ENCODE results near the gene PTPN23. TPM values are rescaled to one million over a fixed set of nuclear protein-coding genes. Genes with fewer than 3 reads are reported as not detected.
A peak's percentile ranks its signal among the peaks of the same experiment; 100 is the strongest.

PTPN23 gene
- total and polyA plus RNA-seq, 9 of the 15 experiments (the other 6 are each of a cell fraction or from before 2014, with no cell fraction given): 0.41 to 58.7 (median 7.2) TPM

DNA sequence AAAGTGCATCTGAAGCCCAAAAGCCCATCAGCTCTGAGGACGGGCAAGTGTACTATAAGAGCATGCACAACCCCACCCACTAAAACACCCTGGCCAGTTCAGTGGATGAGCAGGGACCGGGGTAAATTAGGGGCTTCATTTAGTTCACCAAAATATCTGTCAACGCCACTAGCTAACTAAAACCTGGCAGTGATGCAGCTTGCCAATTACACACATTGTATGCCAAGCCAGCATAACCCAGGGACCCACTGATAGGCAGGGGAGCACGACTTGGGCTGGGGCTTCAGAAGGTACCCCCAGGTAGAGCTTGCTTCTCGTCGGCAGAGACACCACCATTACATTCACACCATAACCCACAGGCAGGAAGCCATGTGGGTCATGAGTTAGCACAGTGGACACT lies 47.0 kb downstream of the PTPN23 start (continued):
- no peak for TF ChIP-seq ZNF224 (CRISPR knock-in tag; IDR thresholded peaks at IDR 0.05)
- no peak for TF ChIP-seq HDAC8 (tag; IDR thresholded peaks at IDR 0.05)
- TF ChIP-seq MCM2 (IDR thresholded peaks at IDR 0.05; ENCODE audit: low read depth): no peak
- no peak for TF ChIP-seq ZNF589 (CRISPR knock-in tag; IDR thresholded peaks at IDR 0.05; ENCODE audit: low read depth)
- no peak for TF ChIP-seq FOXK2 (conservative IDR thresholded peaks at IDR 0.05 in 1 of 2, IDR thresholded peaks at IDR 0.05 in 1 of 2; ENCODE audit: low read depth in 2 of 2)
- TF ChIP-seq, protein P1, sequence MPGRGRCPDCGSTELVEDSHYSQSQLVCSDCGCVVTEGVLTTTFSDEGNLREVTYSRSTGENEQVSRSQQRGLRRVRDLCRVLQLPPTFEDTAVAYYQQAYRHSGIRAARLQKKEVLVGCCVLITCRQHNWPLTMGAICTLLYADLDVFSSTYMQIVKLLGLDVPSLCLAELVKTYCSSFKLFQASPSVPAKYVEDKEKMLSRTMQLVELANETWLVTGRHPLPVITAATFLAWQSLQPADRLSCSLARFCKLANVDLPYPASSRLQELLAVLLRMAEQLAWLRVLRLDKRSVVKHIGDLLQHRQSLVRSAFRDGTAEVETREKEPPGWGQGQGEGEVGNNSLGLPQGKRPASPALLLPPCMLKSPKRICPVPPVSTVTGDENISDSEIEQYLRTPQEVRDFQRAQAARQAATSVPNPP (IDR thresholded peaks at IDR 0.05; ENCODE audit: borderline replicate concordance, insufficient read depth, insufficient read length): no peak
- no peak for TF ChIP-seq FOXP1 (CRISPR knock-in tag; IDR thresholded peaks at IDR 0.05)
- TF ChIP-seq JUNB (CRISPR knock-in tag; conservative IDR thresholded peaks at IDR 0.05): no peak

DNA sequence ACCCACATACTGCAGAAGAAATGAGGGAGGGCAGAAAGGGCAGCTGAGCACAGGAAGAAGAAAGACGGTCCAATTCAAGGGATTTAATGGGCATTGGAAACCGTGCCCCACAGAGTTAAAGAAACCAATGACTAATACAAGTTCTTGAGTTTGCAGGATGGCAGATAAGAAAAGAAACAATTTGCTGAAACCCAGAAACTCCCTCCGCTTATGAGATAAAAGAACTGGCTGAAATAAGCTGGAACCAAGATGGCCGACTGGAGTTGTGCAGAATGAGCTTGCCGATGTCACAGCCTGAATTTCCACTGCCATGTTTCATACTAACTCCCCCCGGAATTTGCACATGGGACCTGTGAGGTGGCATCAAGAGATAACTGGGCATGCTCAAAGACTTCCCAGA lies 47.8 kb downstream of the PTPN23 start:
- H3K27me3 ChIP-seq (ENCODE audit: control insufficient read depth in 2 of 2, insufficient read depth in 2 of 2, low read length in 2 of 2): no peaks in the 10 kb centered on the region
- no peak overlapping the region for H3K4me2 ChIP-seq (ENCODE audit: insufficient read depth, low read length)
- H3K9ac ChIP-seq (ENCODE audit: insufficient read depth in 1 of 2, low read depth in 2 of 2, low read length in 2 of 2): no peak overlapping the region
- intact Hi-C loops (cut with micrococcal nuclease): no loop called here
- no peak overlapping the region for H2AFZ ChIP-seq (ENCODE audit: low read depth, low read length)
- 53% methylated on average over 6 of the region's 6 CpGs for WGBS (ENCODE audit: insufficient coverage, low coverage, missing lambda C conversion rate)
- ChIA-PET CTCF (ENCODE audit: low intra/inter-chr PET ratio) (no interaction called here), POLR2A (no interaction called here)
- H4K20me1 ChIP-seq (replicated peaks; ENCODE audit: control insufficient read depth, insufficient read depth, low read length): peaks cover 14% of the 10 kb centered on the region; the same call in 1 of the 2 replicates
- in situ Hi-C loops (cut with MboI): no loop called here
- peak; percentile 71 for FAIRE-seq
- H3K36me3 ChIP-seq (ENCODE audit: control insufficient read depth, insufficient read depth, low read length): peaks cover 87% of the 10 kb centered on the region
- peak in 1 of 4 experiments; percentile 2 for DNase-seq (ENCODE audit: extremely low read depth in 1 of 4, low spot score in 3 of 4)
- no TSS peak for BruUV-seq (replicated peaks)
- H3K9me3 ChIP-seq (replicated peaks; ENCODE audit: control insufficient read depth, insufficient read depth, low read depth, low read length): no peaks in the 10 kb centered on the region
- no peak overlapping the region for H3K27ac ChIP-seq (ENCODE audit: extremely low read depth, low read depth, low read length)
- H3K4me1 ChIP-seq (replicated peaks in 1 of 2; ENCODE audit: control insufficient read depth in 2 of 2, insufficient read depth in 2 of 2, low read length in 2 of 2): peaks cover 0 to 4% of the 10 kb centered on the region in 2 experiments; a peak in 2 of 5 replicates
- H3K79me2 ChIP-seq (ENCODE audit: control insufficient read depth, insufficient read depth, low read length): no peaks in the 10 kb centered on the region; the same call in 2 of the 3 replicates
- no peak for ATAC-seq
- H3K9me1 ChIP-seq (ENCODE audit: control insufficient read depth, insufficient read depth, low read length): no peaks in the 10 kb centered on the region
- H3K4me3 ChIP-seq: no peak overlapping the region
- TF ChIP-seq NR3C1 (CRISPR knock-in tag; IDR thresholded peaks at IDR 0.05) (no peak), ZNF561 (CRISPR knock-in tag; conservative IDR thresholded peaks at IDR 0.05) (no peak), FOSL1 (tag; conservative IDR thresholded peaks at IDR 0.05) (peak; percentile 77)
- TF ChIP-seq, protein P2, sequence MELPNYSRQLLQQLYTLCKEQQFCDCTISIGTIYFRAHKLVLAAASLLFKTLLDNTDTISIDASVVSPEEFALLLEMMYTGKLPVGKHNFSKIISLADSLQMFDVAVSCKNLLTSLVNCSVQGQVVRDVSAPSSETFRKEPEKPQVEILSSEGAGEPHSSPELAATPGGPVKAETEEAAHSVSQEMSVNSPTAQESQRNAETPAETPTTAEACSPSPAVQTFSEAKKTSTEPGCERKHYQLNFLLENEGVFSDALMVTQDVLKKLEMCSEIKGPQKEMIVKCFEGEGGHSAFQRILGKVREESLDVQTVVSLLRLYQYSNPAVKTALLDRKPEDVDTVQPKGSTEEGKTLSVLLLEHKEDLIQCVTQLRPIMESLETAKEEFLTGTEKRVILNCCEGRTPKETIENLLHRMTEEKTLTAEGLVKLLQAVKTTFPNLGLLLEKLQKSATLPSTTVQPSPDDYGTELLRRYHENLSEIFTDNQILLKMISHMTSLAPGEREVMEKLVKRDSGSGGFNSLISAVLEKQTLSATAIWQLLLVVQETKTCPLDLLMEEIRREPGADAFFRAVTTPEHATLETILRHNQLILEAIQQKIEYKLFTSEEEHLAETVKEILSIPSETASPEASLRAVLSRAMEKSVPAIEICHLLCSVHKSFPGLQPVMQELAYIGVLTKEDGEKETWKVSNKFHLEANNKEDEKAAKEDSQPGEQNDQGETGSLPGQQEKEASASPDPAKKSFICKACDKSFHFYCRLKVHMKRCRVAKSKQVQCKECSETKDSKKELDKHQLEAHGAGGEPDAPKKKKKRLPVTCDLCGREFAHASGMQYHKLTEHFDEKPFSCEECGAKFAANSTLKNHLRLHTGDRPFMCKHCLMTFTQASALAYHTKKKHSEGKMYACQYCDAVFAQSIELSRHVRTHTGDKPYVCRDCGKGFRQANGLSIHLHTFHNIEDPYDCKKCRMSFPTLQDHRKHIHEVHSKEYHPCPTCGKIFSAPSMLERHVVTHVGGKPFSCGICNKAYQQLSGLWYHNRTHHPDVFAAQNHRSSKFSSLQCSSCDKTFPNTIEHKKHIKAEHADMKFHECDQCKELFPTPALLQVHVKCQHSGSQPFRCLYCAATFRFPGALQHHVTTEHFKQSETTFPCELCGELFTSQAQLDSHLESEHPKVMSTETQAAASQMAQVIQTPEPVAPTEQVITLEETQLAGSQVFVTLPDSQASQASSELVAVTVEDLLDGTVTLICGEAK (IDR thresholded peaks at IDR 0.05): no peak
- TF ChIP-seq, protein P2 (CRISPR knock-in tag; IDR thresholded peaks at IDR 0.05): no peak
